Fibroblast of pulmonary artery (primary cell): Measurements from ENCODE around the gene CCDC174.
A peak's percentile ranks its signal among the peaks of the same experiment; 100 is the strongest.

Experiments
- DNase-seq: peaks from one replicate; pipeline ENCODE4 v3.0.0-alpha.2; 2010; ENCODE audit warnings: low read depth
- H3K4me3 ChIP-seq: replicated peaks from 2 replicates; pipeline ENCODE4 v1.5.1; 2011; ENCODE audit warnings: low read depth, mild to moderate bottlenecking, control low read depth, low read length, moderate library complexity
- CTCF ChIP-seq: IDR thresholded peaks from 2 replicates; pipeline ENCODE4 v1.5.1; 2011; ENCODE audit warnings: mild to moderate bottlenecking, control low read depth, low read length, inconsistent platforms; ENCODE audit errors: missing control alignments

CCDC174 gene

GRCh38 chr3:14645453-14645852 is 6.1 kb upstream of the CCDC174 start:
- DNase-seq = no peak
- no peak for TF ChIP-seq CTCF
- H3K4me3 ChIP-seq = no peak overlapping the region

- no peak overlapping the region for H3K4me3 ChIP-seq
- DNase-seq = no peak
- no peak for TF ChIP-seq CTCF
These were observed 5.4 kb upstream of the CCDC174 start for GRCh38 chr3:14646131-14646573.

- TF ChIP-seq CTCF = peak; percentile 2
- no peak for DNase-seq
- no peak overlapping the region for H3K4me3 ChIP-seq
These were observed 4.8 kb upstream of the CCDC174 start for GRCh38 chr3:14646589-14647413.

- DNase-seq = no peak
- H3K4me3 ChIP-seq = no peak overlapping the region
- no peak for TF ChIP-seq CTCF
These were observed 3.3 kb upstream of the CCDC174 start for GRCh38 chr3:14647976-14648955.

- DNase-seq = no peak
- no peak overlapping the region for H3K4me3 ChIP-seq
- TF ChIP-seq CTCF = no peak
These were observed 2.1 kb upstream of the CCDC174 start for GRCh38 chr3:14649466-14649865.

- no peak overlapping the region for H3K4me3 ChIP-seq
- TF ChIP-seq CTCF = no peak
- DNase-seq = no peak
These were observed 1.4 kb upstream of the CCDC174 start for GRCh38 chr3:14650193-14650592.

GRCh38 chr3:14652360-14652907 is 872 bp downstream of the CCDC174 start:
- DNase-seq = peak; percentile 31

More at GRCh38 chr3:14652360-14652907, 872 bp downstream of the CCDC174 start:
- H3K4me3 ChIP-seq = peak overlapping the region; percentile 83
